Stimulated activated CD8-positive, alpha-beta memory T cell treated with anti-CD3 and anti-CD28 coated beads, Interleukin-15, amount 100 ng/mL, for 1 hour (primary cell): Measurements from ENCODE around the gene RRAGD.

Source experiments
- DNase-seq: peaks from one replicate; pipeline ENCODE4 v3.0.0-alpha.2; 2020; ENCODE audit warnings: low read depth

RRAGD gene

GRCh38 chr6:89375427-89376267 is 36.4 kb downstream of the RRAGD start:
- DNase-seq, result peak; percentile 39

- no peak for DNase-seq
Observed at GRCh38 chr6:89372506-89372901, 39.6 kb downstream of the RRAGD start.

GRCh38 chr6:89371849-89372505 is 40.1 kb downstream of the RRAGD start:
- DNase-seq, result peak; percentile 68

- no peak for DNase-seq
Observed at GRCh38 chr6:89368999-89369398, 43.1 kb downstream of the RRAGD start.

- DNase-seq, result peak; percentile 44
Observed at GRCh38 chr6:89368107-89368506, 44.0 kb downstream of the RRAGD start.

GRCh38 chr6:89364586-89364985 is 47.5 kb downstream of the RRAGD start:
- no peak for DNase-seq

GRCh38 chr6:89361171-89361570 is 50.9 kb downstream of the RRAGD start:
- DNase-seq, result no peak

GRCh38 chr6:89360415-89360999 is 51.6 kb downstream of the RRAGD start:
- DNase-seq, result no peak

GRCh38 chr6:89359561-89359960 is 52.5 kb downstream of the RRAGD start:
- DNase-seq, result no peak

- DNase-seq, result no peak
Observed at GRCh38 chr6:89357390-89357789, 54.7 kb downstream of the RRAGD start.

GRCh38 chr6:89356642-89357170 is 55.4 kb downstream of the RRAGD start:
- DNase-seq, result no peak

GRCh38 chr6:89355511-89356194 is 56.4 kb downstream of the RRAGD start:
- DNase-seq, result no peak

- DNase-seq, result no peak
Observed at GRCh38 chr6:89353702-89354392, 58.2 kb downstream of the RRAGD start.

GRCh38 chr6:89353118-89353556 is 58.9 kb downstream of the RRAGD start:
- DNase-seq, result no peak

- DNase-seq, result peak; percentile 35
Observed at GRCh38 chr6:89352278-89353117, 59.6 kb downstream of the RRAGD start, which contains the start of gene UBE2J1. Gene UBE2J1 (minus strand): TSS chr6:89352722. CDS start chr6:89352569, 153 bp downstream.

GRCh38 chr6:89351671-89352277 is 60.3 kb downstream of the RRAGD start:
- no peak for DNase-seq

GRCh38 chr6:89350281-89350966 is 61.6 kb downstream of the RRAGD start:
- DNase-seq, result no peak

GRCh38 chr6:89348372-89348771 is 63.7 kb downstream of the RRAGD start:
- DNase-seq, result no peak

GRCh38 chr6:89347825-89348224 is 64.2 kb downstream of the RRAGD start:
- no peak for DNase-seq
